ENCODE results near the gene MOSMO.

- TF ChIP-seq POLR2A (IDR thresholded peaks at IDR 0.05; ENCODE audit: low read length) (no peak), GATA1 (IDR thresholded peaks at IDR 0.05; ENCODE audit: low read depth, low read length) (no peak)
Measured at GRCh38 chr16:22091721-22092120, 83.8 kb downstream of the MOSMO start.
